IPS DF 4.7 (cell line): Measurements from ENCODE around the gene BTN3A1.

Experiments
- DNase-seq: peaks from one replicate; pipeline ENCODE4 v3.0.0-alpha.2; 2013; ENCODE audit warnings: low spot score; ENCODE audit errors: extremely low read depth

Gene BTN3A1

GRCh38 chr6:26379292-26379691 lies 22.8 kb upstream of the BTN3A1 start:
- no peak for DNase-seq

GRCh38 chr6:26379740-26380139 lies 22.3 kb upstream of the BTN3A1 start:
- no peak for DNase-seq

- DNase-seq, result no peak
These were observed 21.8 kb upstream of the BTN3A1 start for GRCh38 chr6:26380256-26380655.

- DNase-seq, result no peak
These were observed 20.0 kb upstream of the BTN3A1 start for GRCh38 chr6:26382121-26382520.

- no peak for DNase-seq
These were observed 18.3 kb upstream of the BTN3A1 start for GRCh38 chr6:26383624-26384417.

- no peak for DNase-seq
These were observed 16.3 kb upstream of the BTN3A1 start for GRCh38 chr6:26385734-26386125.

- no peak for DNase-seq
These were observed 14.5 kb upstream of the BTN3A1 start for GRCh38 chr6:26387565-26387964.

GRCh38 chr6:26388014-26388413 lies 14.1 kb upstream of the BTN3A1 start:
- no peak for DNase-seq

GRCh38 chr6:26388441-26388840 lies 13.6 kb upstream of the BTN3A1 start:
- DNase-seq, result no peak

GRCh38 chr6:26389349-26389894 lies 12.7 kb upstream of the BTN3A1 start:
- DNase-seq, result no peak

- no peak for DNase-seq
These were observed 11.5 kb upstream of the BTN3A1 start for GRCh38 chr6:26390531-26390930.

- DNase-seq, result no peak
These were observed 9.0 kb upstream of the BTN3A1 start for GRCh38 chr6:26392932-26393636.

GRCh38 chr6:26394289-26394688 lies 7.8 kb upstream of the BTN3A1 start:
- no peak for DNase-seq

GRCh38 chr6:26398555-26398954 lies 3.5 kb upstream of the BTN3A1 start:
- no peak for DNase-seq

GRCh38 chr6:26400626-26401025 lies 1.4 kb upstream of the BTN3A1 start:
- no peak for DNase-seq

- no peak for DNase-seq
These were observed 587 bp upstream of the BTN3A1 start for GRCh38 chr6:26401389-26401986.

GRCh38 chr6:26403893-26404292 lies 1.8 kb downstream of the BTN3A1 start:
- no peak for DNase-seq

- DNase-seq, result no peak
These were observed 2.5 kb downstream of the BTN3A1 start for GRCh38 chr6:26404546-26404945.

GRCh38 chr6:26408828-26409730 lies 7.0 kb downstream of the BTN3A1 start:
- no peak for DNase-seq

GRCh38 chr6:26411751-26412150 lies 9.7 kb downstream of the BTN3A1 start:
- no peak for DNase-seq

GRCh38 chr6:26412228-26412627 lies 10.2 kb downstream of the BTN3A1 start:
- DNase-seq, result no peak
